HUDEP-2 (cell line): ENCODE data around the gene CDKN3.
"Not testable (repeated sequence)": the region's sequence is repeated elsewhere in the genome, so short reads cannot be mapped to it uniquely, and the experiment has no call there.

Experiments
- DNase-seq, 76 experiments: peaks; one replicate each; lab custom pipeline; 2025; ENCODE audit not compliant: unreplicated experiment in 76 of 76; lab: John Stamatoyannopoulos, UW

Gene CDKN3

GRCh38 chr14:54451961-54452360 is 55.2 kb downstream of the CDKN3 start:
- no peak for DNase-seq

GRCh38 chr14:54453252-54453651 is 56.4 kb downstream of the CDKN3 start:
- no peak for DNase-seq

GRCh38 chr14:54453990-54454389 is 57.2 kb downstream of the CDKN3 start:
- DNase-seq, result not testable (repeated sequence)

GRCh38 chr14:54455363-54455762 is 58.6 kb downstream of the CDKN3 start:
- DNase-seq, result no peak

- not testable (repeated sequence) for DNase-seq
Observed at GRCh38 chr14:54456820-54457608, 60.2 kb downstream of the CDKN3 start.

- no peak for DNase-seq
Observed at GRCh38 chr14:54457609-54457996, 60.8 kb downstream of the CDKN3 start.

- not testable (repeated sequence) for DNase-seq
Observed at GRCh38 chr14:54458536-54458935, 61.7 kb downstream of the CDKN3 start.

- DNase-seq, result no peak
Observed at GRCh38 chr14:54459106-54459505, 62.3 kb downstream of the CDKN3 start.

- no peak for DNase-seq
Observed at GRCh38 chr14:54462048-54462447, 65.2 kb downstream of the CDKN3 start.

- DNase-seq, result no peak
Observed at GRCh38 chr14:54465654-54466053, 68.8 kb downstream of the CDKN3 start.

- DNase-seq, result no peak
Observed at GRCh38 chr14:54467280-54467679, 70.5 kb downstream of the CDKN3 start.
